GM18870 (cell line): ENCODE results near the gene CTNNB1.

Experiments used
- ATAC-seq: cut with Tn5 transposase; IDR thresholded peaks from one replicate; pipeline ENCODE4 v1.9.1; 2021; ENCODE audit warnings: moderate library complexity; ENCODE audit not compliant: unreplicated experiment

The CTNNB1 gene

GRCh38 chr3:41216993-41217392 lies 17.7 kb downstream of the CTNNB1 start:
- ATAC-seq: no peak

- ATAC-seq: no peak
Observed at GRCh38 chr3:41219424-41219823, 20.1 kb downstream of the CTNNB1 start.

GRCh38 chr3:41220906-41221677 lies 21.8 kb downstream of the CTNNB1 start:
- no peak for ATAC-seq

- ATAC-seq: no peak
Observed at GRCh38 chr3:41222012-41222411, 22.7 kb downstream of the CTNNB1 start.

GRCh38 chr3:41222501-41222900 lies 23.2 kb downstream of the CTNNB1 start:
- no peak for ATAC-seq

- ATAC-seq: no peak
Observed at GRCh38 chr3:41223078-41223477, 23.8 kb downstream of the CTNNB1 start.

- no peak for ATAC-seq
Observed at GRCh38 chr3:41223691-41224090, 24.4 kb downstream of the CTNNB1 start.

GRCh38 chr3:41224120-41224806 lies 25.0 kb downstream of the CTNNB1 start:
- no peak for ATAC-seq

- ATAC-seq: no peak
Observed at GRCh38 chr3:41234823-41235721, 35.8 kb downstream of the CTNNB1 start.

GRCh38 chr3:41236228-41236627 lies 36.9 kb downstream of the CTNNB1 start:
- no peak for ATAC-seq

GRCh38 chr3:41237907-41238306 lies 38.6 kb downstream of the CTNNB1 start:
- ATAC-seq: no peak

- ATAC-seq: no peak
Observed at GRCh38 chr3:41239587-41239986, 40.3 kb downstream of the CTNNB1 start.

- no peak for ATAC-seq
Observed at GRCh38 chr3:41241161-41241560, 41.9 kb downstream of the CTNNB1 start.

- ATAC-seq: no peak
Observed at GRCh38 chr3:41241800-41242571, 42.7 kb downstream of the CTNNB1 start.

GRCh38 chr3:41243183-41243582 lies 43.9 kb downstream of the CTNNB1 start:
- no peak for ATAC-seq

- no peak for ATAC-seq
Observed at GRCh38 chr3:41244620-41245336, 45.5 kb downstream of the CTNNB1 start.

- ATAC-seq: no peak
Observed at GRCh38 chr3:41247055-41248004, 48.0 kb downstream of the CTNNB1 start.

- no peak for ATAC-seq
Observed at GRCh38 chr3:41248525-41248924, 49.2 kb downstream of the CTNNB1 start.

- no peak for ATAC-seq
Observed at GRCh38 chr3:41249318-41249717, 50.0 kb downstream of the CTNNB1 start.
